Gastrocnemius medialis (tissue), 4 donors: ENCODE results near the gene TPR. TPM values are rescaled to one million over a fixed set of nuclear protein-coding genes. Genes with fewer than 3 reads are reported as not detected.
A peak's percentile ranks its signal among the peaks of the same experiment; 100 is the strongest.
"Not testable (repeated sequence)": the region's sequence is repeated elsewhere in the genome, so short reads cannot be mapped to it uniquely, and the experiment has no call there.

ENCODE experiments used
- ATAC-seq, 2 donors: fragments of 150-250 bp; one replicate each; pipeline ENCODE4 v1.9.1; 2016
- DNase-seq, 2 donors: peaks; one replicate each; pipeline ENCODE4 v3.0.0-alpha.2; 2019
- H3K27ac ChIP-seq, 4 donors: fragments of 200-600 bp; sonication (generic); 1 replicate in 1 of 4; 2 replicates in 3 of 4; pipeline ENCODE4 v1.5.1; 2016 to 2018; ENCODE audit warnings: mild to moderate bottlenecking in 2 of 4, moderate library complexity in 1 of 4
- H3K27me3 ChIP-seq, 3 donors: fragments of 200-600 bp; sonication (generic) in 2 of 3; 1 replicate in 1 of 3; 2 replicates in 2 of 3; pipeline versions ENCODE4 v1.5.1 to v1.6.0; 2016 to 2019; ENCODE audit warnings: mild to moderate bottlenecking in 1 of 3, moderate library complexity in 1 of 3
- H3K36me3 ChIP-seq, 2 donors: fragments of 200-600 bp; sonication (generic) in 1 of 2; one replicate each; pipeline ENCODE4 v1.5.1; 2017 to 2018
- H3K4me1 ChIP-seq, 2 donors: fragments of 200-600 bp; sonication (generic) in 1 of 2; one replicate each; pipeline ENCODE4 v1.5.1; 2016 to 2017; ENCODE audit warnings: mild to moderate bottlenecking in 2 of 2
- H3K4me3 ChIP-seq, 4 donors: fragments of 200-600 bp; sonication (generic) in 3 of 4; 1 replicate in 1 of 4; 2 replicates in 3 of 4; pipeline ENCODE4 v1.5.1; 2016 to 2019; ENCODE audit warnings: mild to moderate bottlenecking in 2 of 4
- H3K9me3 ChIP-seq, 3 donors: fragments of 200-600 bp; sonication (generic) in 2 of 3; 1 replicate in 1 of 3; 2 replicates in 2 of 3; pipeline ENCODE4 v1.5.1; 2016 to 2019
- CTCF ChIP-seq, 5 experiments: fragments of 450-650 bp in 3 of 5; fragments of 200-600 bp in 2 of 5; sonication (generic) in 2 of 5; IDR thresholded peaks in 4 of 5; conservative IDR thresholded peaks in 1 of 5; 1 replicate in 4 of 5; 2 replicates in 1 of 5; pipeline ENCODE4 v1.5.1; 2016 to 2019; ENCODE audit warnings: antibody characterized with exemption in 5 of 5, mild to moderate bottlenecking in 3 of 5, moderate library complexity in 3 of 5
- POLR2A ChIP-seq, 2 donors: fragments of 450-650 bp; IDR thresholded peaks; one replicate each; pipeline ENCODE4 v1.6.1; 2017; ENCODE audit warnings: antibody characterized with exemption in 2 of 2, mild to moderate bottlenecking in 2 of 2, moderate library complexity in 2 of 2
- in situ Hi-C, 4 donors: fragments of 200-750 bp; cut with MboI; loops; one replicate each; pipeline versions ENCODE4 v1.15.0 to v1.8.0; 2017; ENCODE audit warnings: low sequenced_read_pairs in 4 of 4
- intact Hi-C: fragments of 100-400 bp; cut with DNase I; formaldehyde crosslinking; loops from one replicate; pipeline ENCODE4 v1.15.1; 2023; ENCODE audit warnings: low total_unique reads
- total RNA-seq, 4 donors: library from RNA; depleted of rRNA; stranded (reverse); fragments of >200 nt; gene quantifications; one replicate each; pipeline versions ENCODE4 v1.1.0 to v1.2.3, GENCODE V29; 2016

The TPR gene
- total RNA-seq, 4 donors from 2014 or later = 56.6 to 84.7 (median 62.9) TPM

GRCh38 chr1:186404454-186405051, 29.5 kb upstream of the TPR start:
- Histone ChIP-seq H3K4me3 (no peak overlapping the region), H3K27ac (no peak overlapping the region), H3K36me3 (peaks cover 0 to 58% of the 10 kb centered on the region in 2 donors), H3K9me3 (no peaks in the 10 kb centered on the region), H3K27me3 (no peaks in the 10 kb centered on the region), H3K4me1 (no peaks in the 10 kb centered on the region)
- no peak for ATAC-seq
- intact Hi-C loops = loop anchor here (5.0 kb wide), 1 partner anchor 57 kb away; no protein-coding TSS in a partner anchor
- TF ChIP-seq POLR2A (IDR thresholded peaks at IDR 0.05) (no peak), CTCF (IDR thresholded peaks at IDR 0.05 in 4 of 5, conservative IDR thresholded peaks at IDR 0.05 in 1 of 5) (peak in 2 of 5 experiments; percentile 43 to 50)
- no peak for DNase-seq
- in situ Hi-C loops = loop anchor here in 1 of 4 donors (10.0 kb wide), 2 partner anchors 70 to 580 kb away; no protein-coding TSS in a partner anchor

- Histone ChIP-seq H3K36me3 (peaks cover 0 to 58% of the 10 kb centered on the region in 2 donors), H3K4me3 (no peak overlapping the region), H3K9me3 (no peaks in the 10 kb centered on the region), H3K27me3 (no peaks in the 10 kb centered on the region), H3K4me1 (no peaks in the 10 kb centered on the region), H3K27ac (no peak overlapping the region)
- ATAC-seq = no peak
- intact Hi-C loops (loop anchor here (5.0 kb wide), 1 partner anchor 56 kb away; no protein-coding TSS in a partner anchor), in situ Hi-C loops (loop anchor here in 1 of 4 donors (10.0 kb wide), 2 partner anchors 69 to 581 kb away; no protein-coding TSS in a partner anchor)
- DNase-seq = no peak
- TF ChIP-seq CTCF (IDR thresholded peaks at IDR 0.05 in 4 of 5, conservative IDR thresholded peaks at IDR 0.05 in 1 of 5) (no peak), POLR2A (IDR thresholded peaks at IDR 0.05) (no peak)
Measured at GRCh38 chr1:186403632-186404031, 28.6 kb upstream of the TPR start.

- not testable (repeated sequence) for H3K27ac ChIP-seq, ATAC-seq, DNase-seq, H3K4me1 ChIP-seq, H3K4me3 ChIP-seq, H3K27me3 ChIP-seq, H3K9me3 ChIP-seq
- in situ Hi-C loops = loop anchor here in 1 of 4 donors (10.0 kb wide), 2 partner anchors 67 to 583 kb away; no protein-coding TSS in a partner anchor
- H3K36me3 ChIP-seq = peaks cover 0 to 58% of the 10 kb centered on the region in 2 donors
- intact Hi-C loops = loop anchor here (5.0 kb wide), 1 partner anchor 54 kb away; no protein-coding TSS in a partner anchor
Measured at GRCh38 chr1:186401446-186401845, 26.4 kb upstream of the TPR start.

GRCh38 chr1:186392711-186393110, 17.7 kb upstream of the TPR start:
- ATAC-seq, H3K4me3 ChIP-seq, H3K27ac ChIP-seq, H3K4me1 ChIP-seq, intact Hi-C loops, H3K9me3 ChIP-seq, H3K27me3 ChIP-seq, in situ Hi-C loops, DNase-seq: not testable (repeated sequence)
- peaks cover 3 to 80% of the 10 kb centered on the region in 2 donors for H3K36me3 ChIP-seq

- TF ChIP-seq POLR2A (IDR thresholded peaks at IDR 0.05) = no peak
- in situ Hi-C loops (no loop called here), intact Hi-C loops (no loop called here)
- ATAC-seq = no peak
- no peak overlapping the region for H3K27ac ChIP-seq
- no peaks in the 10 kb centered on the region for H3K27me3 ChIP-seq
- no peak overlapping the region for H3K4me3 ChIP-seq
- H3K9me3 ChIP-seq = no peaks in the 10 kb centered on the region
- no peak for DNase-seq
- peaks cover 3 to 75% of the 10 kb centered on the region in 2 donors for H3K36me3 ChIP-seq
- H3K4me1 ChIP-seq = no peaks in the 10 kb centered on the region
Measured at GRCh38 chr1:186391841-186392240, 16.8 kb upstream of the TPR start.

- ATAC-seq = no peak
- Histone ChIP-seq H3K9me3 (no peaks in the 10 kb centered on the region), H3K4me1 (peaks cover under 1 to 3% of the 10 kb centered on the region in 2 donors), H3K27ac (no peak overlapping the region), H3K4me3 (no peak overlapping the region), H3K36me3 (peaks cover 3 to 77% of the 10 kb centered on the region in 2 donors), H3K27me3 (no peaks in the 10 kb centered on the region)
- no peak for DNase-seq
- no peak for TF ChIP-seq POLR2A (IDR thresholded peaks at IDR 0.05)
- TF ChIP-seq CTCF (IDR thresholded peaks at IDR 0.05 in 4 of 5, conservative IDR thresholded peaks at IDR 0.05 in 1 of 5) = no peak
- intact Hi-C loops = no loop called here
- in situ Hi-C loops = no loop called here
Measured at GRCh38 chr1:186390925-186391324, 15.9 kb upstream of the TPR start.
